Keratinocyte (primary cell): ENCODE measurements around the gene NLRP1.

Source experiments
- EZH2 ChIP-seq: IDR thresholded peaks from one replicate; pipeline ENCODE4 v1.6.1; 2012; ENCODE audit warnings: inconsistent platforms, mild to moderate bottlenecking, low read length, moderate library complexity
- TF ChIP-seq, protein P1 (sequence below), 3 experiments: IDR thresholded peaks in 1 of 3; conservative IDR thresholded peaks in 1 of 3; optimal IDR thresholded peaks in 1 of 3; 2 replicates in 2 of 3; 3 replicates in 1 of 3; pipeline versions ENCODE3 to v1.5.1; 2011; ENCODE audit warnings: low read length in 3 of 3, mild to moderate bottlenecking in 3 of 3, moderate library complexity in 2 of 3, control low read depth in 1 of 3, inconsistent platforms in 1 of 3; ENCODE audit not compliant: insufficient read depth in 2 of 3; ENCODE audit errors: extremely low read depth in 1 of 3

DNA sequence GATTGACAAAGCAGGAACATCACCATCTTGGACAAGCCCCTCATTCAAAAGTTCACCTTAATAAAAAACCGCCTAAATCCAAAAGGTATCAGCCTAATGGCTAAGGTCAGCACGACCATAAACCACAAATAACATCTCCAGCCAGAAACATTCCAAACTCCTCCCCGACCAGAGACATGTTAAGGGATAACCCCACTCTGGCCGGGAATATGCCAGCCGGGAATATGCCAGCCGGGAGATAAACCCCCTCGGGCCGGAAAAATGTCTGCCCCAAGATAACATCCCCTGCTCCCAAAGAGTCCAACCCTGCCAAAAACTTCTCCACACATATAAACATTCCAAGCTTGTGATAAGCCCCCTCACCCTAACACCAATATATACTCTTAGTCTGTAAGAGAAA, 116.9 kb downstream of the NLRP1 start:
- TF ChIP-seq, protein P1, sequence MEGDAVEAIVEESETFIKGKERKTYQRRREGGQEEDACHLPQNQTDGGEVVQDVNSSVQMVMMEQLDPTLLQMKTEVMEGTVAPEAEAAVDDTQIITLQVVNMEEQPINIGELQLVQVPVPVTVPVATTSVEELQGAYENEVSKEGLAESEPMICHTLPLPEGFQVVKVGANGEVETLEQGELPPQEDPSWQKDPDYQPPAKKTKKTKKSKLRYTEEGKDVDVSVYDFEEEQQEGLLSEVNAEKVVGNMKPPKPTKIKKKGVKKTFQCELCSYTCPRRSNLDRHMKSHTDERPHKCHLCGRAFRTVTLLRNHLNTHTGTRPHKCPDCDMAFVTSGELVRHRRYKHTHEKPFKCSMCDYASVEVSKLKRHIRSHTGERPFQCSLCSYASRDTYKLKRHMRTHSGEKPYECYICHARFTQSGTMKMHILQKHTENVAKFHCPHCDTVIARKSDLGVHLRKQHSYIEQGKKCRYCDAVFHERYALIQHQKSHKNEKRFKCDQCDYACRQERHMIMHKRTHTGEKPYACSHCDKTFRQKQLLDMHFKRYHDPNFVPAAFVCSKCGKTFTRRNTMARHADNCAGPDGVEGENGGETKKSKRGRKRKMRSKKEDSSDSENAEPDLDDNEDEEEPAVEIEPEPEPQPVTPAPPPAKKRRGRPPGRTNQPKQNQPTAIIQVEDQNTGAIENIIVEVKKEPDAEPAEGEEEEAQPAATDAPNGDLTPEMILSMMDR (optimal IDR thresholded peaks at IDR 0.05 in 1 of 3, IDR thresholded peaks at IDR 0.05 in 1 of 3, conservative IDR thresholded peaks at IDR 0.05 in 1 of 3; ENCODE audit: extremely low read depth in 1 of 3, insufficient read depth in 2 of 3, low read length in 3 of 3): no peak
- no peak for TF ChIP-seq EZH2
